ENCODE results near the gene TF.

TF gene

DNA sequence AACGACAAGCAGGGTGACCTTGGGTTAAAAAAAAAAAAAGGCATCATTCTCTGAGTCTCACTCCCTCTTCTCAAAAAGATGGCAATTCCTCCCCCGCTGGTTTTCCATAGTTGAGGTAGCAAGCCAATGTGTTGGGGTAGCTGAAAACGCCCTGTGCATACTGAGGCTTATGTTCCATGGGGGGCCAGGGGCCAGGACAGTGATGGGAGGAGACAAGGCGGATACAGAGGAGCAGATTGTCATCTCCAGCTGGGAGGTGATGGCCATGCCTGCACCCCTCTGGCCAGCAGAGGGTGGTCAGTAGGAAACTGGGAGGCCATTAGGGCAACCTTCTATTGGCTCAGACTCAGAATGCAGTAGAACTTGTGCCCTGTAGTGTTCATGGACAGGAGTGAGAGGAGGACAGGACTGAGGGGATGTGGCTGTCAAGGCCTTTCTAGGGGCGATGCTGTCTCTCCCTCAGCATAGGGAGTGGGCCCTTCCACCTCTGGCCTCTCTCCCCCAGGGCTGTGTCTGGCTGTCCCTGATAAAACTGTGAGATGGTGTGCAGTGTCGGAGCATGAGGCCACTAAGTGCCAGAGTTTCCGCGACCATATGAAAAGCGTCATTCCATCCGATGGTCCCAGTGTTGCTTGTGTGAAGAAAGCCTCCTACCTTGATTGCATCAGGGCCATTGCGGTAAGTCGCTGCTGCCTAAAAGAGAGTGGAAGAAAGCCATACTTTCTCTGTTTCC is 1.9 kb downstream of the TF start:
- no peak overlapping the region for H3K4me3 ChIP-seq (ENCODE audit: low read depth, low read length)
- no peaks in the 10 kb centered on the region for H3K36me3 ChIP-seq (ENCODE audit: control insufficient read depth, insufficient read depth, low read length)
- no peaks in the 10 kb centered on the region for H3K4me1 ChIP-seq (ENCODE audit: control insufficient read depth, insufficient read depth, low read length)
- H3K27me3 ChIP-seq (ENCODE audit: control insufficient read depth, insufficient read depth, low read length): peaks cover 2% of the 10 kb centered on the region
- H3K9me3 ChIP-seq (ENCODE audit: control insufficient read depth, insufficient read depth, low read length): no peaks in the 10 kb centered on the region
- no peak overlapping the region for H3K9ac ChIP-seq (ENCODE audit: low read depth, low read length)

- H3K9me3 ChIP-seq (ENCODE audit: control insufficient read depth, insufficient read depth, low read length): no peaks in the 10 kb centered on the region
- H3K36me3 ChIP-seq (ENCODE audit: control insufficient read depth, insufficient read depth, low read length): no peaks in the 10 kb centered on the region
- peaks cover 2% of the 10 kb centered on the region for H3K27me3 ChIP-seq (ENCODE audit: control insufficient read depth, insufficient read depth, low read length)
- H3K9ac ChIP-seq (ENCODE audit: low read depth, low read length): no peak overlapping the region
- H3K4me1 ChIP-seq (ENCODE audit: control insufficient read depth, insufficient read depth, low read length): no peaks in the 10 kb centered on the region
- H3K4me3 ChIP-seq (ENCODE audit: low read depth, low read length): no peak overlapping the region
Observed at GRCh38 chr3:133749427-133750258, 3.5 kb downstream of the TF start.

DNA sequence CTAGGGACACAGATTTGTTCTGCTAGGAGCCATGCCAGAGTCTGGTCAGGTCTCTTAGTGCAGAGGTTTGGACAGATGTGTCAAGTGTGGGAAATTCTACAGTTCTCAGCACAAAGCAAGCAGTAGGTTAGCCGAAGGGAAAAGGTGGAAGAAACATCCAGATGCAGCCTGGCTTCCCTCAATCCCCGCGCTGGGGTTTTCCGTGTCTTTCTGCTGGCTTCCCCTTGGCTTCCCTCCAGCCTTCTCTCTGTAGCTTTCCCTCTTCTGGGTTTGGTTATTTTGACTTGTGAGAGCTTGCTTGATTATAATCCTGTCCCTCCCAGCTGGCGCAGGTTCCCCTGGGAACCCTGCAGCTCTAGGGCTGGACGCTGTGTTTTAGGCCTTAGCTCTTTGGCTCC is 4.1 kb downstream of the TF start:
- Histone ChIP-seq H3K36me3 (ENCODE audit: control insufficient read depth, insufficient read depth, low read length) (no peaks in the 10 kb centered on the region), H3K4me1 (ENCODE audit: control insufficient read depth, insufficient read depth, low read length) (no peaks in the 10 kb centered on the region), H3K9me3 (ENCODE audit: control insufficient read depth, insufficient read depth, low read length) (no peaks in the 10 kb centered on the region), H3K27me3 (ENCODE audit: control insufficient read depth, insufficient read depth, low read length) (peaks cover 2% of the 10 kb centered on the region), H3K4me3 (ENCODE audit: low read depth, low read length) (no peak overlapping the region), H3K9ac (ENCODE audit: low read depth, low read length) (no peak overlapping the region)

GRCh38 chr3:133753107-133753778 is 7.0 kb downstream of the TF start:
- Histone ChIP-seq H3K27me3 (ENCODE audit: control insufficient read depth, insufficient read depth, low read length) (no peaks in the 10 kb centered on the region), H3K4me1 (ENCODE audit: control insufficient read depth, insufficient read depth, low read length) (no peaks in the 10 kb centered on the region), H3K4me3 (ENCODE audit: low read depth, low read length) (no peak overlapping the region), H3K9me3 (ENCODE audit: control insufficient read depth, insufficient read depth, low read length) (no peaks in the 10 kb centered on the region), H3K36me3 (ENCODE audit: control insufficient read depth, insufficient read depth, low read length) (no peaks in the 10 kb centered on the region), H3K9ac (ENCODE audit: low read depth, low read length) (no peak overlapping the region)

DNA sequence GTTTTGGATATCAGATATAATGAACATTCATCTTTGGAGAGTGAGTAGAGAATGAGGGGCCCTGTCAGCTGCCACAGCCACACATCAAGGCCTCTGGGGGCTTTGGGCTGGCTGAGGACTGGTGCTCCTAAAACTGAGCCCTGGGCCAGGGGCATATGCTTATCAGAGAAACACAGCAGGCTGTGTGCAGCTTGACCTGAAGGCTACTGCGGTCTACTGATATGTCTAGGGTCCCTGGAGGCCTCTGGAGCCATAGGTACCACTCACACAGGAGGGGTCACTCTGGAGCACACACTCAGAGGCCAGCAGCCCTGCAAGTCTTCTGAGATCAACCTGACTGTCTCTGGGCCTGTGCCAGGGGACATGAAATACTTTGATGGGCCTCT is 7.6 kb downstream of the TF start:
- Histone ChIP-seq H3K27me3 (ENCODE audit: control insufficient read depth, insufficient read depth, low read length) (no peaks in the 10 kb centered on the region), H3K9me3 (ENCODE audit: control insufficient read depth, insufficient read depth, low read length) (no peaks in the 10 kb centered on the region), H3K9ac (ENCODE audit: low read depth, low read length) (no peak overlapping the region), H3K36me3 (ENCODE audit: control insufficient read depth, insufficient read depth, low read length) (no peaks in the 10 kb centered on the region), H3K4me3 (ENCODE audit: low read depth, low read length) (no peak overlapping the region), H3K4me1 (ENCODE audit: control insufficient read depth, insufficient read depth, low read length) (peaks cover 2% of the 10 kb centered on the region)

GRCh38 chr3:133754455-133754854 is 8.3 kb downstream of the TF start:
- Histone ChIP-seq H3K27me3 (ENCODE audit: control insufficient read depth, insufficient read depth, low read length) (no peaks in the 10 kb centered on the region), H3K4me1 (ENCODE audit: control insufficient read depth, insufficient read depth, low read length) (peaks cover 2% of the 10 kb centered on the region), H3K36me3 (ENCODE audit: control insufficient read depth, insufficient read depth, low read length) (no peaks in the 10 kb centered on the region), H3K9ac (ENCODE audit: low read depth, low read length) (no peak overlapping the region), H3K9me3 (ENCODE audit: control insufficient read depth, insufficient read depth, low read length) (no peaks in the 10 kb centered on the region), H3K4me3 (ENCODE audit: low read depth, low read length) (no peak overlapping the region)

DNA sequence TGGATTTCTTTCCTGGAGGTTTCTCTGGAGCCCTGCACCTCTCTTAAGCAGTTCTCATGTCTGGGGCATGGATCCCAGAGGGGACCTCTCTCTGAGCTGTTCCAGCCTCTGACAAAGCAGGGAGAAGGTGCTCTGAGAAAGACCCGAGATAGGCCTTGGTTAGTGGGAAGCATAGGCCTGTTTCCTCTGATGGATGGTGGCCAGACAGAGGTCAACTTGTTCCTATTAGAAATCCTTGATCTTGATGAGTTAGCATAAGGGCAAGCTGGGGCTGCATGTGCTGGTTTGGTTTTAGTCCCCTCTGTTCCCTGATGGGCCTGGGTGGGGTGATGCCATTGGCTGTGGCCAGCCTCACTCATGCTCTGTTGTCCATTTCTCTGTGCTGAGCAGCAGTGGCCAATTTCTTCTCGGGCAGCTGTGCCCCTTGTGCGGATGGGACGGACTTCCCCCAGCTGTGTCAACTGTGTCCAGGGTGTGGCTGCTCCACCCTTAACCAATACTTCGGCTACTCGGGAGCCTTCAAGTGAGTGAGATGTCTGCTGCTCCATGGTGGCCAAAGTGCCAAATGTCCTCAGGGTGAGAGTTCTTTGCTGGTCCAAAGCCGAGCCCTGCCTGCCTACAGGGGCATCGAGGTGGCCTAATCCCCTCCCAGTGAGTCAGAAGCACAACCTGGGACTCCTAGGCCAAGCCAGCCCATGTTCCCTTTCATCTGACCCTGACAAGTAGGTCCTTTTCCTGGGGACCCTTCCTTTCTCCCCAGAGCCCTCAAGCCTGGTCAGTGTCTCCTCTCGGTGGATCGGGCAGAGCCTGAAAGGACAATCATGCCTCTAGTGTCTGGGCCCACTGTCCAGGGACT is 9.0 kb downstream of the TF start:
- H3K9me3 ChIP-seq (ENCODE audit: control insufficient read depth, insufficient read depth, low read length): no peaks in the 10 kb centered on the region
- H3K4me1 ChIP-seq (ENCODE audit: control insufficient read depth, insufficient read depth, low read length): peaks cover 2% of the 10 kb centered on the region
- no peak overlapping the region for H3K9ac ChIP-seq (ENCODE audit: low read depth, low read length)
- no peaks in the 10 kb centered on the region for H3K36me3 ChIP-seq (ENCODE audit: control insufficient read depth, insufficient read depth, low read length)
- H3K4me3 ChIP-seq (ENCODE audit: low read depth, low read length): no peak overlapping the region
- no peaks in the 10 kb centered on the region for H3K27me3 ChIP-seq (ENCODE audit: control insufficient read depth, insufficient read depth, low read length)

GRCh38 chr3:133756716-133757694 is 10.8 kb downstream of the TF start:
- Histone ChIP-seq H3K4me3 (ENCODE audit: low read depth, low read length) (no peak overlapping the region), H3K9me3 (ENCODE audit: control insufficient read depth, insufficient read depth, low read length) (no peaks in the 10 kb centered on the region), H3K4me1 (ENCODE audit: control insufficient read depth, insufficient read depth, low read length) (peaks cover 2% of the 10 kb centered on the region), H3K9ac (ENCODE audit: low read depth, low read length) (no peak overlapping the region), H3K27me3 (ENCODE audit: control insufficient read depth, insufficient read depth, low read length) (no peaks in the 10 kb centered on the region), H3K36me3 (ENCODE audit: control insufficient read depth, insufficient read depth, low read length) (no peaks in the 10 kb centered on the region)

DNA sequence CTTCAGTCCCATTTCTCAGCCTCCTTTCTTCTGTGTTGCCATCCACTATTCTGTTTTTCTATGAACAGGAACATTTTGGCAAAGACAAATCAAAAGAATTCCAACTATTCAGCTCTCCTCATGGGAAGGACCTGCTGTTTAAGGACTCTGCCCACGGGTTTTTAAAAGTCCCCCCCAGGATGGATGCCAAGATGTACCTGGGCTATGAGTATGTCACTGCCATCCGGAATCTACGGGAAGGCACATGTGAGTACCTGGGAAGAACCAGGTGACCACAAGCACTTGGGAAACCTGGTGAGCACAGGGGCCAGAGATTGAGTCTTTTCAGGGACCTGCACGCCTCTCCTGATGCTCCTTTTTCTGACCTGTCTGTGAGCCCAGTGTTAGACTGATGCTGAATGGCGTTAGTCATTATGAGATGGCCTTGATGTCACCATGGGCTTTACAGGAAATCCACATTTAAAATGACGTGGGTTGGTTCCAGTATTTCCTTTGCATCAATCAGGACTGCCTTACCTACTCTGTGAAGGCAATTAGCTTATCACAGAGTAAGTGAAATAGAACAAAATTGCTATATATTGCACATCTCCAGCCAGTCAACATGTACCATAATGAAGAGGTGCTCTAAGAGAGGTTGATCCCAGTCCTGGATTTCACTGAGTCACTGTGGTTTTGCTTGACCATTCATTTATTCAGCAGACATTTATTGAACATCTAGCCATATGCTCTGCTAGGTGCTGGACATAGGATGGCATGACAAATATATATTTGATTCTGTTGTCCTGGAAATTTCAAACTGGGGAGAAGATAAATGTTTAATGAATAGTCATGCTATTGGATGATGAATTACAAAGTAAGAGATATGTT is 11.7 kb downstream of the TF start:
- H3K4me1 ChIP-seq (ENCODE audit: control insufficient read depth, insufficient read depth, low read length): peaks cover 2% of the 10 kb centered on the region
- no peaks in the 10 kb centered on the region for H3K36me3 ChIP-seq (ENCODE audit: control insufficient read depth, insufficient read depth, low read length)
- H3K4me3 ChIP-seq (ENCODE audit: low read depth, low read length): no peak overlapping the region
- H3K9ac ChIP-seq (ENCODE audit: low read depth, low read length): no peak overlapping the region
- H3K27me3 ChIP-seq (ENCODE audit: control insufficient read depth, insufficient read depth, low read length): no peaks in the 10 kb centered on the region
- H3K9me3 ChIP-seq (ENCODE audit: control insufficient read depth, insufficient read depth, low read length): no peaks in the 10 kb centered on the region

GRCh38 chr3:133758568-133758928 is 12.4 kb downstream of the TF start:
- Histone ChIP-seq H3K4me1 (ENCODE audit: control insufficient read depth, insufficient read depth, low read length) (peaks cover 2% of the 10 kb centered on the region), H3K27me3 (ENCODE audit: control insufficient read depth, insufficient read depth, low read length) (no peaks in the 10 kb centered on the region), H3K9me3 (ENCODE audit: control insufficient read depth, insufficient read depth, low read length) (no peaks in the 10 kb centered on the region), H3K9ac (ENCODE audit: low read depth, low read length) (no peak overlapping the region), H3K4me3 (ENCODE audit: low read depth, low read length) (no peak overlapping the region), H3K36me3 (ENCODE audit: control insufficient read depth, insufficient read depth, low read length) (no peaks in the 10 kb centered on the region)
